ENCODE results near the gene CNTNAP4. TPM values are rescaled to one million over a fixed set of nuclear protein-coding genes. Genes with fewer than 3 reads are reported as not detected.
A peak's percentile ranks its signal among the peaks of the same experiment; 100 is the strongest.

The CNTNAP4 gene
- total RNA-seq, 2 donors from 2014 or later, result 0.05 to 0.57 TPM

- TF ChIP-seq POLR2AphosphoS5 (IDR thresholded peaks at IDR 0.05) (no peak), POLR2A (IDR thresholded peaks at IDR 0.05) (no peak)
- TF ChIP-seq, protein P1, sequence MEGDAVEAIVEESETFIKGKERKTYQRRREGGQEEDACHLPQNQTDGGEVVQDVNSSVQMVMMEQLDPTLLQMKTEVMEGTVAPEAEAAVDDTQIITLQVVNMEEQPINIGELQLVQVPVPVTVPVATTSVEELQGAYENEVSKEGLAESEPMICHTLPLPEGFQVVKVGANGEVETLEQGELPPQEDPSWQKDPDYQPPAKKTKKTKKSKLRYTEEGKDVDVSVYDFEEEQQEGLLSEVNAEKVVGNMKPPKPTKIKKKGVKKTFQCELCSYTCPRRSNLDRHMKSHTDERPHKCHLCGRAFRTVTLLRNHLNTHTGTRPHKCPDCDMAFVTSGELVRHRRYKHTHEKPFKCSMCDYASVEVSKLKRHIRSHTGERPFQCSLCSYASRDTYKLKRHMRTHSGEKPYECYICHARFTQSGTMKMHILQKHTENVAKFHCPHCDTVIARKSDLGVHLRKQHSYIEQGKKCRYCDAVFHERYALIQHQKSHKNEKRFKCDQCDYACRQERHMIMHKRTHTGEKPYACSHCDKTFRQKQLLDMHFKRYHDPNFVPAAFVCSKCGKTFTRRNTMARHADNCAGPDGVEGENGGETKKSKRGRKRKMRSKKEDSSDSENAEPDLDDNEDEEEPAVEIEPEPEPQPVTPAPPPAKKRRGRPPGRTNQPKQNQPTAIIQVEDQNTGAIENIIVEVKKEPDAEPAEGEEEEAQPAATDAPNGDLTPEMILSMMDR (IDR thresholded peaks at IDR 0.05), result no peak
- no peak overlapping the region for H3K4me3 ChIP-seq
- no peaks in the 10 kb centered on the region for H3K4me1 ChIP-seq (replicated peaks)
- H3K27ac ChIP-seq, result no peak overlapping the region
- intact Hi-C loops (cut with DNase I), result no loop called here
- no peaks in the 10 kb centered on the region for H3K27me3 ChIP-seq (replicated peaks; ENCODE audit: insufficient read depth)
- H3K9me3 ChIP-seq, result no peaks in the 10 kb centered on the region
- no peaks in the 10 kb centered on the region for H3K36me3 ChIP-seq
- WGBS, result 80% methylated on average over 9 of the region's 9 CpGs
- no peak for DNase-seq (ENCODE audit: low spot score)
Observed at GRCh38 chr16:76579277-76579922, 302.2 kb downstream of the CNTNAP4 start.

DNA sequence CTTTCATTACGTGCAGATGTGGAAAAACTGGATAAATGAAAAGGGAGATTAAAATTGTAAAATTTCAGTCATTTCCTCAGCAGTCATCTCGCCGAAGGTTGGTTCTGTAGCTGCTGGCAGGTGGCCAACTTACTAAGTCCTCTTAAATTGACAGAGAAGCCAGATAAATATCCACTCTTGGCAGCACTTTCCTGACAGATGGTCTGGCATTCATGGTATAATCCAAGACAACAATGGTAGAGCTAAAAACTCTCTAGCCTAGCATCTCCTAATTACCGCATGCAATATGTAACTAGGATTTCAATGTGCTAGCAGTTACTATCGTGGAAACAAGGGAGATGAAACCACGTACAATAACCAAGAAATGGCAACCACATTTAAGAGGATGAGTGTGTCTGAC, 306.3 kb downstream of the CNTNAP4 start:
- Histone ChIP-seq H3K27ac (no peak overlapping the region), H3K9me3 (no peaks in the 10 kb centered on the region), H3K4me3 (no peak overlapping the region), H3K4me1 (replicated peaks) (no peaks in the 10 kb centered on the region), H3K27me3 (replicated peaks; ENCODE audit: insufficient read depth) (no peaks in the 10 kb centered on the region), H3K36me3 (no peaks in the 10 kb centered on the region)
- 20% methylated on average over 6 of the region's 6 CpGs for WGBS
- DNase-seq (ENCODE audit: low spot score), result peak; percentile 12
- TF ChIP-seq POLR2A (IDR thresholded peaks at IDR 0.05), result no peak
- no peak for TF ChIP-seq POLR2AphosphoS5 (IDR thresholded peaks at IDR 0.05)
- TF ChIP-seq, protein P1 (IDR thresholded peaks at IDR 0.05), result no peak
- intact Hi-C loops (cut with DNase I), result no loop called here

DNA sequence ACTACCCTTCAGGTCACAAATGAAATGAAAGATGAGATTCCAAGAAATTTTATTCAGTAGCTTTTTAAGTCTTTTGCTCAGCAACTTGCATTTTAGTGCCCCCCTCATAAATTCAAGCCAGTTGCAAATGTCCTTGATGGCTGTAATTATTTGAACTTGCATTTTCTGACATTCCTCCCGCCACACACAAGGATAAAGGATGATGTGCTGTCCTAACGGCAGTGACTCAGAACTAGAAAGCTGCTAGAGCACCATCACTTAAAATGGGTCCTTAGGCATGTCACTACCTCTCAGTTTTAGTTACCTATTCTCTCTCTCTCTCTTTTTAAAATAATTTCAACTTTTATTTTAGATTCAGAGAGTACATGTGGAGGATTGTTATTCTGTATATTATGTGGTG, 306.7 kb downstream of the CNTNAP4 start:
- no peak overlapping the region for H3K27ac ChIP-seq
- H3K4me3 ChIP-seq, result no peak overlapping the region
- intact Hi-C loops (cut with DNase I), result no loop called here
- H3K36me3 ChIP-seq, result no peaks in the 10 kb centered on the region
- H3K9me3 ChIP-seq, result no peaks in the 10 kb centered on the region
- H3K4me1 ChIP-seq (replicated peaks), result no peaks in the 10 kb centered on the region
- DNase-seq (ENCODE audit: low spot score), result no peak
- no peaks in the 10 kb centered on the region for H3K27me3 ChIP-seq (replicated peaks; ENCODE audit: insufficient read depth)
- TF ChIP-seq POLR2AphosphoS5 (IDR thresholded peaks at IDR 0.05) (no peak), POLR2A (IDR thresholded peaks at IDR 0.05) (no peak)
- TF ChIP-seq, protein P1 (IDR thresholded peaks at IDR 0.05), result no peak
- 55% methylated on average over 2 of the region's 2 CpGs for WGBS

DNA sequence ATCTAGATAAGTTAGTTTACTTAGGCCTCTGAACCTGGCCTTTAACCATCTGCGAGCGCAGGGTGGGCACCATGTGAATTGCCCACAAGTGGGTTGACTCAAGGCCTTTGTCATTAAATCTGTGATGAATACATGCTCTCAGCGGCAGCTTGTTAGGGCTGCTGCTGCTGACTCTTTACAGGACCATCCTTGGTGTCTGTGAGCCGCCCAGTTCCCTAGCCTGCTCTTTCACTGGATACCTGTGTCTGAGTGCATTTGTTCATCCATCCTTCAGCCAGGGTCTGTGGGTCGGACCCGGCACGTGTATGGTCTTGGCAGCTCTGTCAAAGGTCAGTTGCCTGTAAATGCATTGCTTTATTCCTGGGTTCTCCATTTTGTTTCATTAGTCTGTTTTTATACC, 321.3 kb downstream of the CNTNAP4 start:
- TF ChIP-seq, protein P1 (IDR thresholded peaks at IDR 0.05), result no peak
- no peak for TF ChIP-seq POLR2A (IDR thresholded peaks at IDR 0.05)
- TF ChIP-seq POLR2AphosphoS5 (IDR thresholded peaks at IDR 0.05), result no peak
- H3K4me1 ChIP-seq (replicated peaks), result no peaks in the 10 kb centered on the region
- 92% methylated on average over 7 of the region's 7 CpGs for WGBS

GRCh38 chr16:76607317-76607716, 330.1 kb downstream of the CNTNAP4 start:
- H3K4me1 ChIP-seq (replicated peaks), result no peaks in the 10 kb centered on the region
- no peaks in the 10 kb centered on the region for H3K36me3 ChIP-seq
- DNase-seq (ENCODE audit: low spot score), result no peak
- TF ChIP-seq, protein P1 (IDR thresholded peaks at IDR 0.05), result no peak
- no peak for TF ChIP-seq POLR2AphosphoS5 (IDR thresholded peaks at IDR 0.05)
- TF ChIP-seq POLR2A (IDR thresholded peaks at IDR 0.05), result no peak
- 97% methylated on average over 4 of the region's 4 CpGs for WGBS
- H3K27ac ChIP-seq, result no peak overlapping the region
- intact Hi-C loops (cut with DNase I), result no loop called here
- H3K9me3 ChIP-seq, result no peaks in the 10 kb centered on the region
- H3K27me3 ChIP-seq (replicated peaks; ENCODE audit: insufficient read depth), result no peaks in the 10 kb centered on the region
- no peak overlapping the region for H3K4me3 ChIP-seq

More for the DNA sequence above, 321.3 kb downstream of the CNTNAP4 start:
- no peaks in the 10 kb centered on the region for H3K27me3 ChIP-seq (replicated peaks; ENCODE audit: insufficient read depth)
- intact Hi-C loops (cut with DNase I), result no loop called here
- H3K9me3 ChIP-seq, result no peaks in the 10 kb centered on the region
- H3K36me3 ChIP-seq, result no peaks in the 10 kb centered on the region
- DNase-seq (ENCODE audit: low spot score), result no peak
- no peak overlapping the region for H3K27ac ChIP-seq
- H3K4me3 ChIP-seq, result no peak overlapping the region

Measured in prostate gland (tissue), 2 donors.